ENCODE results near the gene LRRN2. TPM values are rescaled to one million over a fixed set of nuclear protein-coding genes. Genes with fewer than 3 reads are reported as not detected.

Gene LRRN2
- polyA plus RNA-seq, 1 experiment: not detected

DNA sequence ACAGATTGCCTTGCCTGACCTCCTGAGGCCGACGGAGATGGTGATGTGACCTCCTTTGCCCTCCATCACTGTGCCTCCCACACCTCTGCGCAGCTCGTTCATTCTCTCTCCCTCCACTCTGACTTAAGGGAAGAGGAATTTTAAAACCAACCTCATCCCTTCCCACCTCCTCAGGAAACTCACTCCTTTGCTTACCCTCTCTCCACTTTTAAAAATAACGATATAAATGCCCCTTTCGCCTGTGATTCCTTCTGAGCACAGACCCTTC, 21.2 kb downstream of the LRRN2 start:
- no peaks in the 10 kb centered on the region for H3K9me3 ChIP-seq (ENCODE audit: control insufficient read depth, insufficient read depth, low read length)
- H3K27me3 ChIP-seq (ENCODE audit: control insufficient read depth, insufficient read depth, low read length): peaks cover 20% of the 10 kb centered on the region
- H3K27ac ChIP-seq (ENCODE audit: low read depth, low read length): no peak overlapping the region
- ChIA-PET POLR2A (no interaction called here), CTCF (no interaction called here)
- no peak for DNase-seq (ENCODE audit: low read depth, low spot score)
- TF ChIP-seq, protein P1, sequence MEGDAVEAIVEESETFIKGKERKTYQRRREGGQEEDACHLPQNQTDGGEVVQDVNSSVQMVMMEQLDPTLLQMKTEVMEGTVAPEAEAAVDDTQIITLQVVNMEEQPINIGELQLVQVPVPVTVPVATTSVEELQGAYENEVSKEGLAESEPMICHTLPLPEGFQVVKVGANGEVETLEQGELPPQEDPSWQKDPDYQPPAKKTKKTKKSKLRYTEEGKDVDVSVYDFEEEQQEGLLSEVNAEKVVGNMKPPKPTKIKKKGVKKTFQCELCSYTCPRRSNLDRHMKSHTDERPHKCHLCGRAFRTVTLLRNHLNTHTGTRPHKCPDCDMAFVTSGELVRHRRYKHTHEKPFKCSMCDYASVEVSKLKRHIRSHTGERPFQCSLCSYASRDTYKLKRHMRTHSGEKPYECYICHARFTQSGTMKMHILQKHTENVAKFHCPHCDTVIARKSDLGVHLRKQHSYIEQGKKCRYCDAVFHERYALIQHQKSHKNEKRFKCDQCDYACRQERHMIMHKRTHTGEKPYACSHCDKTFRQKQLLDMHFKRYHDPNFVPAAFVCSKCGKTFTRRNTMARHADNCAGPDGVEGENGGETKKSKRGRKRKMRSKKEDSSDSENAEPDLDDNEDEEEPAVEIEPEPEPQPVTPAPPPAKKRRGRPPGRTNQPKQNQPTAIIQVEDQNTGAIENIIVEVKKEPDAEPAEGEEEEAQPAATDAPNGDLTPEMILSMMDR (IDR thresholded peaks at IDR 0.05; ENCODE audit: low read depth, low read length): no peak
- no peak overlapping the region for H3K4me3 ChIP-seq (ENCODE audit: low read depth, low read length)

DNA sequence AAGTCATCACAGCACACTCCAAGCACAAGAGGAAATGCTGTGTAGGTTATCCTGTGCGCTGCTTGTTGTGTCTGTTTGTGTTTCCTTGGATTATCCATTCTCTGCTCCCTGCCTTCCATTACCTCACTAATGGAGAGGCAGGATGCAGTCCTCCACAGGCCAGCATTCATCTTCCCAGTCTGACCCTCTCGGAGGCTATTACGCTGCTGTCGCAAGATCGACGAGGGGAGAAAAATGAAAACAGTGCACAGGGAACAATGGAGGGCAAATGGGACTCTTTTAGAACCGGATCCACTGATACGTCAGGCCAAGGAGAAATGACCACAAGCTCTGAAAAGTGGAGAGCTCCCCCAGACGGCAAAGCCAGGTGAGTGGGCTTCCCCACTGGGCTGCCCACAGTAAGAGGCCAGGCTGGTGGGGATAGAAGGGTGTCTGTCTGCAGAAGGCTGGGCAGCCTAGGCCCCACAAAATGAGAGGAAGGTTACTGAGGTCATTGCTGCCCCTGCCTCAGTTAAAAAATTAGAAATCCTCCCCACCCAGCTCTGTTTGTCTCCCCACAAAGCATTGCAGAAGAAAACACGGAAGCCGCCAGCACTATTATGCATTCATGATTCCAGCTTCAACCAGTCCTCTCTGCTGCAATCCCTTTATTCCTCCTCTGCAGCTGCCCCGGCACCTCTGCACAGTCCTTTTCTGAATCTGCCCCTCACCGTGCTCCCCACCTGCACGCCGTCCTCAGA, 21.7 kb downstream of the LRRN2 start:
- no peak for DNase-seq (ENCODE audit: low read depth, low spot score)
- H3K27ac ChIP-seq (ENCODE audit: low read depth, low read length): no peak overlapping the region
- ChIA-PET CTCF (no interaction called here), POLR2A (no interaction called here)
- no peak overlapping the region for H3K4me3 ChIP-seq (ENCODE audit: low read depth, low read length)
- H3K9me3 ChIP-seq (ENCODE audit: control insufficient read depth, insufficient read depth, low read length): no peaks in the 10 kb centered on the region
- H3K27me3 ChIP-seq (ENCODE audit: control insufficient read depth, insufficient read depth, low read length): peaks cover 20% of the 10 kb centered on the region
- TF ChIP-seq, protein P1 (IDR thresholded peaks at IDR 0.05; ENCODE audit: low read depth, low read length): no peak

DNA sequence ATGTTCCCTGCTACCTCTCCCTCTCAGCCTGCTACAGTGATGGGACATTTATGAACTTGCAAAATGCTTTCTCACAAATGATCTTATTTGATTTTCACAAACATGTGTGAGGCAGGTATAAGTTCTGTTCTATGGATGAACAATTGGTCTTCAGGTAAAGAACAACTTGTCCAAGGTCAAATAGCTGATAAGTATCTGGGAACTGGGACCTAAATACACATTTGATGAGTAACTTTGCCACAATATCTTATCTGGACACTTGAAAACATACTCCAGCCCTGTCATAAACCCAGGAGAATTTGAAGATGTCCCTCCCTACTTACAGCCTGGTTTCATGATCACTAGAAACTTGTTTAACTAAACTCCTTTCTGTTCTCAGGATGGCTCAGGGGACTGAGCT, 23.0 kb downstream of the LRRN2 start:
- peaks cover 25% of the 10 kb centered on the region for H3K27me3 ChIP-seq (ENCODE audit: control insufficient read depth, insufficient read depth, low read length)
- CTCF ChIA-PET: no interaction called here
- TF ChIP-seq, protein P1 (IDR thresholded peaks at IDR 0.05; ENCODE audit: low read depth, low read length): no peak
- H3K27ac ChIP-seq (ENCODE audit: low read depth, low read length): no peak overlapping the region
- no peak for DNase-seq (ENCODE audit: low read depth, low spot score)
- no peaks in the 10 kb centered on the region for H3K9me3 ChIP-seq (ENCODE audit: control insufficient read depth, insufficient read depth, low read length)
- POLR2A ChIA-PET: no interaction called here
- H3K4me3 ChIP-seq (ENCODE audit: low read depth, low read length): no peak overlapping the region

DNA sequence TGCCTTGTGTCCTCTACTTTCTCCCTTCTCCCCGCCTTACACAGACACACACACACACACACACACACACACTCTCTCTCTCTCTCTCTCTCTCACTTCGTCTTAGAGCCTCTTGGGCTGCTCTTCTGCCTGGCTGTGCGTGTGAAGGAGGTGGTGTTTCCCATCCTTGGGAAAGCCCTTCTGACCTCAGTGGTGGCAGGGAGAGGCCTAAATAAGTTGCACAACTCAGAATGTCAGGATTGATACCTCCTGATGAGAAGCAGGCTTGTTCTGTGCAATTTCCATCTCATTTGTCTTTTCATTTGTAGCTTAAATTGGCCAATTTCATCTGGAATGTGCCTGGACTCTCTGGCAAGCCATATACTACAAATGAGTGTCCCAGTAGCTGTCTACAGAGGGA, 25.0 kb downstream of the LRRN2 start:
- H3K4me3 ChIP-seq (ENCODE audit: low read depth, low read length): no peak overlapping the region
- TF ChIP-seq, protein P1 (IDR thresholded peaks at IDR 0.05; ENCODE audit: low read depth, low read length): no peak
- no peaks in the 10 kb centered on the region for H3K9me3 ChIP-seq (ENCODE audit: control insufficient read depth, insufficient read depth, low read length)
- no peak for DNase-seq (ENCODE audit: low read depth, low spot score)
- H3K27ac ChIP-seq (ENCODE audit: low read depth, low read length): no peak overlapping the region
- ChIA-PET POLR2A (no interaction called here), CTCF (no interaction called here)
- H3K27me3 ChIP-seq (ENCODE audit: control insufficient read depth, insufficient read depth, low read length): peaks cover 22% of the 10 kb centered on the region

DNA sequence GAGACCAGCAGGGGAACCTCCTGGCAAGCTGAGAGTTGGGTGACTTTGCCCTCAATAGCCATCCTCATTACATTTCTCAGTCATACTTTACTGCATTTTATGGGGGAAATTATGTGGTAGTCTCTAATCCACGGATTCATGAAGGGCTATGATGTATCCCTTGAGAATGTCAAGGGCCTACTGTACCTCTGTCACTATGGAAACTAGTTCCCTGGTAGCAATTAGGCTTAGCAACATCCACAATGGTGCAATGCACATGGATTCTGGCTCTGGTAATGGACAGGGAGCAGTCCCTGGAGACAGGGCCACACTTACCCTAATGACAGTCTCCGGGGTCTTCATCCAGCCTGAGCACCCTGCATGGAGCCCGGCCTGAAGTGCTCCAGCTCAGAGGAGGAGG, 26.5 kb downstream of the LRRN2 start:
- POLR2A ChIA-PET: no interaction called here
- Histone ChIP-seq H3K27me3 (ENCODE audit: control insufficient read depth, insufficient read depth, low read length) (peaks cover 21% of the 10 kb centered on the region), H3K9me3 (ENCODE audit: control insufficient read depth, insufficient read depth, low read length) (no peaks in the 10 kb centered on the region), H3K4me3 (ENCODE audit: low read depth, low read length) (no peak overlapping the region), H3K27ac (ENCODE audit: low read depth, low read length) (no peak overlapping the region)
- DNase-seq (ENCODE audit: low read depth, low spot score): no peak
- TF ChIP-seq, protein P1 (IDR thresholded peaks at IDR 0.05; ENCODE audit: low read depth, low read length): no peak
- CTCF ChIA-PET: no interaction called here
